Measurements from ENCODE around the gene PPIL1. TPM values are rescaled to one million over a fixed set of nuclear protein-coding genes. Genes with fewer than 3 reads are reported as not detected.

The PPIL1 gene
- total RNA-seq, 6 experiments from 2014 or later = 36.1 to 46.8 (median 39.6) TPM

DNA sequence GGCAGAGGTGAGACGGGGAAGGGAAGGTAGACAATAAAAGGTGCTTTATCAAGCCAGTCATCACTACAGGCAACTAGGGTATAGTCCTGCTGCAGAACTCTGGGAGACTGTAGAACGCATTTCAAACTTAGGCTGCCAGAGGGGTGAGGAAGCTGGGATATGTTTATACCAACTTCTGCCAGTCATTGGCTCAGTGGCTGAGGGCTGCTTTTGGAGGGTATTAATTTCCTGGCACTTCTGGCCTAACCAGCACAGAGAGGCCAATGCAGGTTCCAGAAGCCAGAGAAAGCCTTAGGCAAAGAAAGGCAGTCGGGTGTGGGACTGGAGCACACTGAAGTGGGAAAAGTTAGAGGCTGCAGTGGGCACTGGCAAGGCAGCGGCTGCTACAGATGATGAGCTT, 31.4 kb downstream of the PPIL1 start:
- Mint-ChIP-seq H3K36me3 (ENCODE audit: low read depth) (no peaks in the 10 kb centered on the region), H3K9me3 (no peaks in the 10 kb centered on the region), H3K4me1 (ENCODE audit: low read depth) (peaks cover 7% of the 10 kb centered on the region), H3K27me3 (ENCODE audit: insufficient read depth) (peaks cover 14% of the 10 kb centered on the region), H3K27ac (no peak overlapping the region; the same call in 1 of the 2 replicates), H3K4me3 (no peak overlapping the region)
- TF ChIP-seq, protein P1, sequence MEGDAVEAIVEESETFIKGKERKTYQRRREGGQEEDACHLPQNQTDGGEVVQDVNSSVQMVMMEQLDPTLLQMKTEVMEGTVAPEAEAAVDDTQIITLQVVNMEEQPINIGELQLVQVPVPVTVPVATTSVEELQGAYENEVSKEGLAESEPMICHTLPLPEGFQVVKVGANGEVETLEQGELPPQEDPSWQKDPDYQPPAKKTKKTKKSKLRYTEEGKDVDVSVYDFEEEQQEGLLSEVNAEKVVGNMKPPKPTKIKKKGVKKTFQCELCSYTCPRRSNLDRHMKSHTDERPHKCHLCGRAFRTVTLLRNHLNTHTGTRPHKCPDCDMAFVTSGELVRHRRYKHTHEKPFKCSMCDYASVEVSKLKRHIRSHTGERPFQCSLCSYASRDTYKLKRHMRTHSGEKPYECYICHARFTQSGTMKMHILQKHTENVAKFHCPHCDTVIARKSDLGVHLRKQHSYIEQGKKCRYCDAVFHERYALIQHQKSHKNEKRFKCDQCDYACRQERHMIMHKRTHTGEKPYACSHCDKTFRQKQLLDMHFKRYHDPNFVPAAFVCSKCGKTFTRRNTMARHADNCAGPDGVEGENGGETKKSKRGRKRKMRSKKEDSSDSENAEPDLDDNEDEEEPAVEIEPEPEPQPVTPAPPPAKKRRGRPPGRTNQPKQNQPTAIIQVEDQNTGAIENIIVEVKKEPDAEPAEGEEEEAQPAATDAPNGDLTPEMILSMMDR (IDR thresholded peaks at IDR 0.05) = no peak
- DNase-seq = no peak

DNA sequence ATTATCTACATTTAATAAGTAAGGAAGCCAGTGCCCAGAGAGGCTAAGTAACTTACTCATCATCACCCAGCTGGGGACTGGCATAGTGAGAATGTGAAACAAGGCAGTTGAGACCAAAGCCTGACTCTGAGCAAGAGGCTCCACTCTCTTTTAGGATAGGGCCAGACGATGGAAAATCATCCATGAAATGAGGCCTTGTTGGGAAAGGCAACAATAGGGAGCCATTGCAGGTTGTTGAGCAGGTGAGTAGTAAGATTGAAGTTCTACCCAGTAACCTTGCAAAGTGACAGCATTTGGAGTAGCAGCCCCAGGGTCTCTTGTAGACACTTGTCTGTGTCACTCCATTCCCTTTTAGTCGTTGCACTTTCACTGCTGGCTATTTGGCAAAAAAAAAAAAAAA, 32.8 kb downstream of the PPIL1 start:
- peaks cover 7% of the 10 kb centered on the region for H3K4me1 Mint-ChIP-seq (ENCODE audit: low read depth)
- TF ChIP-seq, protein P1 (IDR thresholded peaks at IDR 0.05) = no peak
- H3K27me3 Mint-ChIP-seq (ENCODE audit: insufficient read depth) = peaks cover 23% of the 10 kb centered on the region
- no peaks in the 10 kb centered on the region for H3K36me3 Mint-ChIP-seq (ENCODE audit: low read depth)
- no peak for DNase-seq
- H3K9me3 Mint-ChIP-seq = no peaks in the 10 kb centered on the region
- H3K27ac Mint-ChIP-seq = no peak overlapping the region
- no peak overlapping the region for H3K4me3 Mint-ChIP-seq

DNA sequence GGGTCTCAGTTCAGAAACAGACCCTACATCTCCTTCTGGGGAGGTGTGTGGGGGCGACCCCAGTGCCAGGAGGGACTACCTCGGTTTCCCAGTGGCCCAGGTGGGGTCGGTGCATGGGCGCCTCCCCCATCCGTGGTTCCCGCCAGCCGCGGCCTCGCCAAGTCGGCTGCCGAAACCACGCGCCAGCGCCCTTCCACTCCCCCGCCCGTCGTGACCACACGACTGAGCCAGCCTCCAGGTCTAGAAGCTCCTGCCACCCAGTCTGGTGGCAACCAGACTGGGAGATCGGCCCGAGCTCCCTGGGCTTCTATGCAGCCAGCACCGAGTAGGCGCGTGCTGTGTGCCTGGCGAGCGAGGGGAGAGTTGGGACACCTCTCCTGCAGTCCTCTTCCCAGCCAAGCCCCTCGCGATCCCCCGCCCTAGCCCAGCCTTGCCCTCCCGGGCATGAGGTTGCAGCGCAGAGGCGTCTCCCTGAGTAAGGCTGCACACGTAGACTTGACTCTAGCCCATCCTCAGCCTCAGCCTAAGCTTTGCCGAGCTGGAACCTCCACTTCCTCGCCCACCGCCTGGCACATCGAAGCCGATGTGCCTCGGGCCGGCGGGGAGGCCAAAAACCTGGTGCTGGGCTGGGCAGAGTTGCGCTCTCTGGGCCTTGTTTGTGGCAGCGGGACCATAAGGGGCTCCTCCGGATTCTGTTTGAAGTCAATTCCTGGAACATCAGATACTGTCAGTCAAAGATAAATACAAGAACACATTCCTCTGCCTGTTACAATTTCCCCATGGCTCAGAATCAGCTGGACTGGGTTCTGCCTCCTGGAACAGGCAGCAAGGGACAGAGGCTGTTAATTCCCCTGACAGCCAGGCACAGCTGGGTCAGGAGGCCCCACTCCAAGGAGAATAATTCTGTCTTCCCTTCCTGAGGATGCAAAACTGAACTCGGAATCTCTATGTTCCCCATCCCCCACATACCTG, 33.9 kb downstream of the PPIL1 start:
- Mint-ChIP-seq H3K4me3 (peak overlapping the region; percentile 81), H3K27ac (no peak overlapping the region)

DNA sequence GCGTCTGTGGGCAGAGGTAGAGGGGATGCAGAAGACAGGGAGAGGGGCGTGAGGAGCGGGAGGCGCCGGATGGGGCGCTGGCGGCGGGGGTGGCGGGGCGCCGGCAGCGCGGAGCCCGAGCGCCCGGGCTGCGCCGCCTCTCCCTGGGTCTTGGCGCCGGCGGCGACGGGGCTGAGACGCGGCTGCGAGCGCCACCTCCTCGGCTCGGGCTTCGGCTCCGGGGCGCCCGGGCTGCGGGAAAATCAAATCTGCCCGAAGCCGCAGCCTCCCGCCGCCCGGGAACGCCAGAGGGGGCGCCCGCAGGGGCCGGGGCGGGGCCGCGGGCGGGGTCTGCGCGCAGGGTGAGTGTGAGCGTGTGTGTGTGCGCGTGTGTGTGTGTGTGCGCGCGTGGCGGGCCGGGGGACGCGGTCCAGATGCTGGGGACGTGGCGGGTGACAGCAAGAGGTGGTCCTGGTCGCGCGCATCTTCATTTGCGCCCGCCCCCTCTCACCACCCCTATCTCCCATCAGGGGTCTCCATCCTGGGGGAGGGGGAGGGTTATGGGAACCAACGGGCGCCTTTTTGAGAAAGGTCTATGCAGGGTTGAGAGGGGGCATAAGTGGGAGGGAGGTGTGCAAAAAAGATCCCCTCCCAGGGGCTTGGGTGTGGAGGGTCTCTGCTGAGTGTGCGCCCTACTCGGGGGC, 34.7 kb downstream of the PPIL1 start:
- Mint-ChIP-seq H3K4me1 (ENCODE audit: low read depth) (peaks cover 7% of the 10 kb centered on the region), H3K4me3 (peak overlapping the region; percentile 81), H3K27me3 (ENCODE audit: insufficient read depth) (peaks cover 29% of the 10 kb centered on the region), H3K36me3 (ENCODE audit: low read depth) (no peaks in the 10 kb centered on the region), H3K27ac (no peak overlapping the region), H3K9me3 (no peaks in the 10 kb centered on the region)
- TF ChIP-seq, protein P1 (IDR thresholded peaks at IDR 0.05) = peak; percentile 55
- DNase-seq = no peak

More for the DNA sequence above, 33.9 kb downstream of the PPIL1 start:
- Mint-ChIP-seq H3K9me3 (no peaks in the 10 kb centered on the region), H3K27me3 (ENCODE audit: insufficient read depth) (peaks cover 25% of the 10 kb centered on the region), H3K4me1 (ENCODE audit: low read depth) (peaks cover 7% of the 10 kb centered on the region), H3K36me3 (ENCODE audit: low read depth) (no peaks in the 10 kb centered on the region)
- TF ChIP-seq, protein P1 (IDR thresholded peaks at IDR 0.05) = no peak
- DNase-seq = no peak

DNA sequence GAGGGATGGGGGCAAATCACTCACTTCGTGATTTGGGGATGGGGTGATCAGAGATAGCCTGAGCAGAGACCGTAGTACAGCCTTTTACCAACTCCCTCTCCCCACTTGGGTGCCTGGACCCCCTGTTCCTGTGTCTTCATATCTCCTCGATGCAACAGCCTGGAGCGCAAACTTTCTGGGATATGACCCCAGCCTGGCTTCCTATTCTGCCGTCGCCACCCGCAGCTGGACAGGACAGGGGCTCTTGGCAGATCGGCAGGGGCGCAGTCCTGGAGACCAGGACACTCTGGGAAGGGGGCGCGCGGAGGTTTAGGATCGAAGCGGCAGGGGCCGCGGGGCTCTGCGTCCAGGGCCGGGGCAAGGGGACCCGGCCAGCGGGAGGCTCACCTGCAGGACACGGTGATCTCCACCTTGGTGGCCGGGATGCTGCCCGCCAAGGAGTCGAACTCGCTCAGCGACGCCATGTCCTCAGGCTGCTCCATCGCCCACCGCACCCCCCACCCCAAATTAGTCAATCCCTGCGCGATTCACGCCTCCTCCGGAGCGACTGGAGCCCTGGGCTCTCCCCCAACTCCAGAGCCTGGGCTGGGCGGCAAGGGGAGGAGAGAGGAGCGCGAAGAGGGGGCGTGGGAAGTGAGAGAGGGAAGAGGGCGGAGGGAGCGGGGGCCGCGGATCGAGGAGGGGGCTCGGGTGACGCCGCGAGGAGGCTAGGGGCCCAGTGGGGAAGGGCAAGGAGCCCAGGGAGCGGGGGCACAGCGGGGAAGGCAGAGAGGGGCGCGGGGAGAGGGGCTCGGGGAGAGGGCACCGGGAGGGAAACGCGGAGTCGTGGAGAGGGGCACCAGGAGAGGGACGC, 35.5 kb downstream of the PPIL1 start, which contains the start of gene CPNE5:
Gene CPNE5 (minus strand): TSS at position 549 of the 853 bp plus-strand sequence. CDS start 67 bp downstream, at position 482.
- H3K27ac Mint-ChIP-seq = no peak within 1 kb of the TSS
- TF ChIP-seq, protein P1 (IDR thresholded peaks at IDR 0.05) = no peak
- no peaks in the 10 kb centered on the region for H3K9me3 Mint-ChIP-seq
- H3K4me1 Mint-ChIP-seq (ENCODE audit: low read depth) = peaks cover 7% of the 10 kb centered on the region
- DNase-seq = no peak
- H3K27me3 Mint-ChIP-seq (ENCODE audit: insufficient read depth) = peaks cover 30% of the 10 kb centered on the region
- no peaks in the 10 kb centered on the region for H3K36me3 Mint-ChIP-seq (ENCODE audit: low read depth)
- peak within 1 kb of the TSS; percentile 81 for H3K4me3 Mint-ChIP-seq

Measured in HFFc6 (cell line).